ACHN (cell line): ENCODE results near the gene POLR3C.
"Not testable (repeated sequence)": the region's sequence is repeated elsewhere in the genome, so short reads cannot be mapped to it uniquely, and the experiment has no call there.

Experiments
- DNase-seq: peaks from one replicate; pipeline ENCODE4 v3.0.0-alpha.2; 2015
- in situ Hi-C: cut with HindIII; loops from 2 replicates; pipeline ENCODE4 v1.10.0; 2017; ENCODE audit warnings: low sequenced_read_pairs, low pct_ligation_motif_present, low pct_unique_long_range_greater_than_20kb

POLR3C gene

DNA sequence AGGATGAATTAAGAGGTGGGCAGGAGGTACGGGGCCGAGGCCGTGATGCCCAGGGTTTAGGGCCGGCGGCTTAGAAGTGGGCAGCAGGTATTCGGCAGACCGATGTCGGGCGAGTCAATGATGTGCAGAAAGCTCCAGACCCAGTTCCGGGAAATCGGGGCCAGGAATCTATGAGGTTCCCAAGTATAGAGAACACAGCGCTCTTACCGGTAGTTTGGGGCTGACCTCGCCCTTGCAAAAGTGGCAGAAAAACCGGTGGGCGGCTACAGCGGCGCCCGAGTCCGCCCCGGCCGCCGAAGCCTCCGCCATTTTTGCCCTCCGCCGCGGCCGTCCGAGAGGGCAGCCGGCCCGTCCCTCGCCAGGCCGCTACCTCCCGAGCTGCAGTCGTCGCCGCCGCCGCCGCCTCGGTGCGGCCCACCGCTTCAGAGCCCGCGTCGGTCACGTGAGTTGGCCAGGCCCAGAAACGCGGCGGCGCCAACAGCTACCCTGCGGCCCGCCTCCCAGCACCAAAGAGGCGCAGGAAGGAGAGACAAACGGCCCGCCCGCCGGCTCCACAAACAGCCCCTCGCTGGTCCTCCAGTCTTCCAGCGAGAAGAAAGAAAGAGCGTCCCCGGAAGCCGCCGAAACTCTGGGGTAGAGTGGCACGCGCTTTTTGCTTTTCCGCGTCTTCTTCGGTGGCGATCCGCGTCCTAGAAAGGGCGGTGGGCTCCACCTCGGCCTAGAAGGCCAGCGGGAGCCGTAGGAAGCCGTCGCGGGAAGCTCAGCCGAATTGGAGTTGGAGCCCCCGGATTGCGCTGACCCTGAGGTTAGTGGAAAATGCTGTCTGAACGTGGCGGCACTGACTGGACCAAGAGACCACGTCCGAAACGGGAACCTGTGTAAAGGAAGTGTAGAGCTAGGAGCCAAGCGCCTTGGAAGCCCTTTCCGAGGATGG lies at the start of gene POLR3C, which contains the start of gene RNF115:
POLR3C (plus strand) TSS at position 636 of the 934 bp plus-strand sequence. CDS start 1,577 bp downstream, outside the sequence.
RNF115 (minus strand) TSS at position 531 of the 934 bp plus-strand sequence; CDS start at position 309, 222 bp downstream.
- in situ Hi-C loops = no loop called here
- DNase-seq = peak; percentile 91

GRCh38 chr1:145777357-145778145 lies 46.4 kb upstream of the POLR3C start:
- DNase-seq = no peak
- in situ Hi-C loops = no loop called here

- no peak for DNase-seq
- in situ Hi-C loops = no loop called here
Measured at GRCh38 chr1:145778146-145778540, 45.9 kb upstream of the POLR3C start.

DNA sequence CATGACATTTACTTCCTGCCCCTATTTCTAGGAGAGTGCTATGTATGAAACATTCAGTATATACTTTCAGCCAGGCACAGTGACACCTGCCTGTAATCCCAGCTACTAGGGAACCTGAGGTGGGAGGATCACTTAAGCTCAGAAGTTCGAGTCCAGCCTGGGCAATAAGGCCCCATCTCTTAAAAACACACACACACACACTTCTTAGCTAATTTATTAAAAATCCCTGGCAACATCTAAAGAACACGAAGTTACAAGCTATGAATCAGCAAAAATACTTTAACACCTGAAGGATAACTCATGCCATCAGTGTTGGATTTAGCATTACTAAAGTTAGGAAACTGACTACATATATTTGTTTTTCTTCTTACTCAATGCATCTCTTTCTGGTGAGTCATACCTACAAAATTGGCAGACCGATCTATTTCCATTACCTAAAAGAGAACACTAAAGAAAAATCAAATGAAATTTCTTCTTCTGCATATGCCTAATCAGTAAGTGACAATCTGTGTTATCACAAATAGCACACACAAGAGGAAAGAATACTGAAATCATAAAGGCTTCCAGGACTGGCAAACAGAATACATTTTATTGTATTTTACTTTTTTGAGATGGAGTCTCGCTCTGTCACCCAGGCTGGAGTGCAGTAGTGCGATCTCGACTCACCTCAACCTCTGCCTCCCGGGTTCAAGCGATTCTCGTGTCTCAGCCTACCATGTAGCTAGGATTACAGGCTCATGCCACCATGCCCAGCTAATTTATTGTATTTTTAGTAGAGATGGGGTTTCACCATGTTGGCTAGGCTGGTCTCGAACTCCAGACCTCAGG lies 41.5 kb upstream of the POLR3C start:
- in situ Hi-C loops = no loop called here
- peak; percentile 92 for DNase-seq

DNA sequence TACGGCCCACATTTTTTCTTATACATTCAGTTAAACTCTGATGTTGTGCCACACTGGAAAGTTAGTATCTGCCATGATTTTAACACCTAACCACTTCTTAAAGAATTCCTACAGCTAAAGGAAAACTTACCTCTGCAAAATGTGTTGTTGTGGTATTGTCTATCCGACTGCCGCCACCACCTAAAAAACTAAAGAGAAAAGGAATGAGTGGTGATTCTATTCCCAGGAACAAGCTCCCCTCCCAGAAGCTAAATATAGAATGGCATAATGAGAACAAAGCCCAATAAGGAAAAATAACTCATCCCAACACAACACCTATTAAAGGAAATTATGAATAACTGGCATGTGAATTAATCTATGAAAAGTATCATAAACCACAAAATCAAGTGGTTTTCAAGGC lies 39.6 kb upstream of the POLR3C start:
- in situ Hi-C loops = no loop called here

DNA sequence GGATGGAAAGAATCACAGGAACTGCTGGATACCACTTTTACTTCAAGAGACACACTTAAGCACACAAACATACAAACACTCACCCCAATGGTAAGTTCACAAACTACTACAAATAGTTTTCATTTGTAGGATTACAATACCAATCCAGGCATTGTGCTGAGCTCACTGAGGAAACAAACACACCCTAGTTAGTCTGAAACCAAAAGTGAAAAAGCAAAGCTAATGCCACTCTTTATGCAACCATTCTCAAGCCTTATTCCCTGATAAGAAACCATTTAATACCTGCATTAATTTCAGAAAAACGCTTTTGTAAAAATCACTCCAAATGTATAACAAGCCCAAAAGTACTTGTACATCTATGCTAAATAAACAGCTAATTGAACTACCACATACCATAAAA lies 38.5 kb upstream of the POLR3C start:
- in situ Hi-C loops = no loop called here
- DNase-seq = no peak

More for the DNA sequence above, 39.6 kb upstream of the POLR3C start:
- DNase-seq = no peak

DNA sequence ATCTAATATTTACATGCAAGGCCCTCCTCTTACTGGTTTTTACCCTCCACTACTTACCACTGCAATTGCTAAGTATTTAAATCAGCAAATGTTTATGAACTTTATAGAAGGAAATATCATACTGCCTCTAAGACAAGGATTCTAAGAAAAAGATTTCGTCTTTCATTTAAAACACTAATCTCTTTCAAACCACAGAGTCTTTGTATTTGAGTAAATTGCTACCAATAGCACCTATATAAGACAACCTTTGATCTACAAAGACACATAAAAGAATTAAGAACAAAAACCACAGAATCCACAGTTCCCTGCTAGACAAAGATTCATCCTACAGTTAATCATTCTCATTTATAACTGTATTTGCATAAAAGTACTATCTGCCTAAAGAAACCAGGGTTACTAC lies 37.7 kb upstream of the POLR3C start:
- DNase-seq = no peak
- in situ Hi-C loops = no loop called here

GRCh38 chr1:145788580-145788979 lies 35.4 kb upstream of the POLR3C start:
- in situ Hi-C loops = no loop called here

DNA sequence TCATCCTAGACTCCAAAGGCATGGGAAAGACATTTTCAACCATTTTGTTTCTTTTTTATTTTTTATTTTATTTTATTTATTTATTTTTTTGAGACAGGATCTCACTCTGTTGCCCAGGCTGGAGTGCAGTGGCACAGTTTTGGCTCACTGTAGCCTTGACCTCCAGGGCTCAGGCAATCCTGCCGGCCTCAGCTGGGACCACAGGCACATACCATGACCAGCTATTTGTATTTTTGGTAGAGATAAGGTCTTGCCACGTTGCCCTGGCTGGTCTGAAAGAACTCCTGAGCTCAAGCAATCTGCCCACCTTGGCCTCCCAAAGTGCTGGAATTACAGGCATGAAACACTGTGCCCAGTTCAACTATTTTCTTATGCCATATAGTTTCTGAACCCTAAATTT lies 32.1 kb upstream of the POLR3C start:
- DNase-seq = not testable (repeated sequence)

More at GRCh38 chr1:145788580-145788979, 35.4 kb upstream of the POLR3C start:
- DNase-seq = no peak

DNA sequence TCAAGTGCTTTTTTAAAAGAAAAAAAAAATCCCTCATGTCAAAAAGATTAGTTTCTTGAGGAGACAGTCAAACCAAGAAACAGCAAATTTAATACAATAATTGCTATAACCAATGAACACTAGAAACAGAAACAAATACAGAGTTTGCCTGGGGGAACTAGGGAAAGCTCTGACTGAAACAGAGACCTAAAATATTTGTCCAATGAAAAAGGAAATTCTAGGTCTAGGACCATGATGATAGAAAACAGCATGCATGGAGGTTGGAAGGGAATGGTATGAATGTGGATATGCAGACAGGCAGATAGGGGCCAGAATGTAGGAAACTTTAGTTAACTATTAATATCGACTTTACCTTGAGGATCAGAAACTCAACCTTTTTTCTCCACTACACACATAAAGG lies 31.5 kb upstream of the POLR3C start:
- in situ Hi-C loops = no loop called here
- no peak for DNase-seq

More for the DNA sequence above, 32.1 kb upstream of the POLR3C start:
- in situ Hi-C loops = not testable (repeated sequence)

DNA sequence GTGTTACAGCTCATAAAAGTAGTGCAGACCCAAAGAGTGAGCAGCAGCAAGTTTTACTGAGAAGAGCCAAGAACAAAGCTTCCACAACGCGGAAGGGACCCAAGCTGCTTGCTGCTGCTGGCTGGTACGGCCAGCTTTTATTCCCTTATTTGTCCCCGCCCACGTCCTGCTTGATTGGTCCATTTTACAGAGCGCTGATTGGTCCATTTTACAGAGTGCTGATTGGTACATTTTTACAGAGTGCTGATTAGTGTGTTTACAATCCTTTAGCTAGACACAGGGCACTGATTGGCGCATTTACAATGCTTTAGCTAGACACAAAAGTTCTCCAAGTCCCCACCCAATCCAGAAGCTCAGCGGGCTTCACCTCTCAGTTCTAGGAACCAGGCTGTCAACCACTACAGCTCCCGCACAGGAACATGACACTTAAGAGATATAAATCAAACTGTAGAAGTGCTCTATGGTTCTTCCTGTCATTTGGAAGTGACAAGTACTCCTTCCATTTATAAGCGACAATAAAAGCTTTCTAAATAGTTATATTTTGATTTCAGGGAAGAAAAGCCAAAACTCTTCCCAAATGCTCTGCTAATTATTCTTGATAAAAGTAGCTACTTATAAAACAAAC lies 28.6 kb upstream of the POLR3C start:
- no peak for DNase-seq
- in situ Hi-C loops = no loop called here

DNA sequence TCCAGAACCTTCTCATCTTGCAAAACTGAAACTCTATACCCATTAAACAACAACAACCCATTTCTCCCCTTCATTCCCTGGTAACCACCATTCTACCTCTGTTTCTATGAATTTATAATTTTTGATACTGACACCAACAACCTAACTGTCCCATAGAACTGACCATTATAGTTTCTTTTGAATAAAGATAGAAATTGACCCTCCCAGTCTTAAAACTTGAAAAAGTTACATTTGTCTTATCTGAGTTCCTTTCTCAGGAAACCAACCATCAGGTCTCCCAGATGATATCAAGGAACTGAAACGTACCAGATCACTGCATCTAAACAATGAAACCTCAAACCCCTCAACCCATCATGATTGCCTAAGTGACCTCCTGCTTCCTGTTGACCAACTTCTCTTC lies 27.2 kb upstream of the POLR3C start:
- in situ Hi-C loops = no loop called here

DNA sequence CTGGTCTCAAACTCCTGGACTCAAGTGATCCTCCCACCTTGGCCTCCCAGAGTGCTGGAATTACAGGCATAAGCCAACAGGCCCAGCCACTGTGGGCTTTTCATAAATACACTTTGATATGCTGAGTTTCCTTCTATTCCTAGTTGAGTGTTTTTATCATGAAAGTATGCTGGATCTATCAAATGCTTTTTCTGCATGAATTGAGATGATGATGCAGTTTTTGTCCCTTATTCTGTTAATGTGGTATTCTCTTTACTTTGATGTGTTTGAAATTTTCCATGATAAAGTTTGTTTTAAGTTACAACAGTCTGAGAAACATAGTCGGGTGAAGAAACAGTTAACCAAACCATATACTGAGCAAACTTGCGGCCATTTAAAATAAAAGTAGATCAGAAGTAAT lies 24.2 kb upstream of the POLR3C start:
- in situ Hi-C loops = no loop called here

More for the DNA sequence above, 27.2 kb upstream of the POLR3C start:
- DNase-seq = no peak

GRCh38 chr1:145804235-145805045 lies 19.6 kb upstream of the POLR3C start:
- in situ Hi-C loops = no loop called here
- no peak for DNase-seq

More for the DNA sequence above, 24.2 kb upstream of the POLR3C start:
- DNase-seq = no peak

- in situ Hi-C loops = no loop called here
- no peak for DNase-seq
Measured at GRCh38 chr1:145805057-145805456, 18.9 kb upstream of the POLR3C start.

DNA sequence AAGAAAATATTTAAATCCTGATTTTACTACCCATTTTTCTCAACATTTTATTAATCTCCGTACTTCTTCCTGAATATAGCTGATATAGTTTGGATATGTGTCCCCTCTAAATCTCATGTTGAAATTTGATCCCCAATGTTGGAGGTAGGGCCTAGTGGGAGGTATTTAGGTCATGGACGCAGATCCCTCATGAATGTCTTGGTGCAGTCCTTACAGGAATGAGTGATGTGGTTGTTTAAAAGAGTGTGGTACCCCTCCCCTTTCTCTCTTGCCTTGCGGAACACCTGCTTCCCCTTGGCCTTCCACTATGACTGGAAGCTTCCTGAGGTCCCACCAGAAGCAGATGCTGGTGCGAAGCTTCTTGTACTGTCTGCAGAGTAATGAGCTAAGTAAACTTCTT lies 17.6 kb upstream of the POLR3C start:
- in situ Hi-C loops = no loop called here
- DNase-seq = no peak

GRCh38 chr1:145806844-145807243 lies 17.2 kb upstream of the POLR3C start:
- no peak for DNase-seq
- in situ Hi-C loops = no loop called here
